OCI-LY1 (cell line): ENCODE results near the gene SEPTIN2.

ENCODE experiments used
- CTCF ChIP-seq: fragments of 200-600 bp; sonication (generic), shearing (Covaris generic); IDR thresholded peaks from 2 replicates; pipeline ENCODE4 v1.5.1; 2017; ENCODE audit warnings: mild to moderate bottlenecking, antibody characterized with exemption, low read length, moderate library complexity, mixed read lengths
- EZH2 ChIP-seq: fragments of 200-600 bp; sonication (generic), shearing (Covaris generic); IDR thresholded peaks from 2 replicates; pipeline ENCODE4 v1.8.0; 2017; ENCODE audit warnings: borderline replicate concordance, mixed run types, mild to moderate bottlenecking, antibody characterized with exemption, low read length, moderate library complexity, mixed read lengths

GRCh38 chr2:241372361-241372992 lies 56.8 kb downstream of the SEPTIN2 start:
- no peak for TF ChIP-seq CTCF
- no peak for TF ChIP-seq EZH2
